SH-SY5Y (cell line): ENCODE data around the gene MNX1.

Experiments
- GATA2 ChIP-seq: IDR thresholded peaks from 2 replicates; pipeline ENCODE4 v1.6.1; 2011; ENCODE audit warnings: mild to moderate bottlenecking, low read depth, low read length
- GATA3 ChIP-seq: IDR thresholded peaks from 2 replicates; pipeline ENCODE4 v1.6.1; 2011; ENCODE audit warnings: low read depth, mild to moderate bottlenecking, low read length, moderate library complexity

DNA sequence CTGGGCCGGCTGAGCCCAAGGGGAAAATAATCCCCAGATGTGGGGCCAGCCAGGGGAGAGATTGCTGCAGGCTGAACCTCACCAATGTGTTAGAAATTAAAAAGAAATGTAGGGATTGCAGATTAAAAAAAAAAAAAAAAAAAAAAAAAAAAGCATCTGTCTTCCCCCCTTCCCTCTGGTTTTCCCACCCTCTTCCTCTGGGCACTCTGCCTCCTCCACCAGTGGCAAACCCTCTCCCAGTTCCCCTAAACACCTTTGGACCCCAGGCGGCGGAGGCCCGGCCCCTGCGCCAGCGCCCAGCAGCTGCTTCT, 7.1 kb downstream of the MNX1 start:
- TF ChIP-seq GATA2 (no peak), GATA3 (no peak)
